T1000 (cell line): Measurements from ENCODE around the gene RCC1.
"Not testable (repeated sequence)": the region's sequence is repeated elsewhere in the genome, so short reads cannot be mapped to it uniquely, and the experiment has no call there.

Source experiments
- DNase-seq: peaks from one replicate; lab custom pipeline; 2025; ENCODE audit warnings: mixed read lengths; lab: John Stamatoyannopoulos, UW

RCC1 gene, protein sequence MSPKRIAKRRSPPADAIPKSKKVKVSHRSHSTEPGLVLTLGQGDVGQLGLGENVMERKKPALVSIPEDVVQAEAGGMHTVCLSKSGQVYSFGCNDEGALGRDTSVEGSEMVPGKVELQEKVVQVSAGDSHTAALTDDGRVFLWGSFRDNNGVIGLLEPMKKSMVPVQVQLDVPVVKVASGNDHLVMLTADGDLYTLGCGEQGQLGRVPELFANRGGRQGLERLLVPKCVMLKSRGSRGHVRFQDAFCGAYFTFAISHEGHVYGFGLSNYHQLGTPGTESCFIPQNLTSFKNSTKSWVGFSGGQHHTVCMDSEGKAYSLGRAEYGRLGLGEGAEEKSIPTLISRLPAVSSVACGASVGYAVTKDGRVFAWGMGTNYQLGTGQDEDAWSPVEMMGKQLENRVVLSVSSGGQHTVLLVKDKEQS

DNA sequence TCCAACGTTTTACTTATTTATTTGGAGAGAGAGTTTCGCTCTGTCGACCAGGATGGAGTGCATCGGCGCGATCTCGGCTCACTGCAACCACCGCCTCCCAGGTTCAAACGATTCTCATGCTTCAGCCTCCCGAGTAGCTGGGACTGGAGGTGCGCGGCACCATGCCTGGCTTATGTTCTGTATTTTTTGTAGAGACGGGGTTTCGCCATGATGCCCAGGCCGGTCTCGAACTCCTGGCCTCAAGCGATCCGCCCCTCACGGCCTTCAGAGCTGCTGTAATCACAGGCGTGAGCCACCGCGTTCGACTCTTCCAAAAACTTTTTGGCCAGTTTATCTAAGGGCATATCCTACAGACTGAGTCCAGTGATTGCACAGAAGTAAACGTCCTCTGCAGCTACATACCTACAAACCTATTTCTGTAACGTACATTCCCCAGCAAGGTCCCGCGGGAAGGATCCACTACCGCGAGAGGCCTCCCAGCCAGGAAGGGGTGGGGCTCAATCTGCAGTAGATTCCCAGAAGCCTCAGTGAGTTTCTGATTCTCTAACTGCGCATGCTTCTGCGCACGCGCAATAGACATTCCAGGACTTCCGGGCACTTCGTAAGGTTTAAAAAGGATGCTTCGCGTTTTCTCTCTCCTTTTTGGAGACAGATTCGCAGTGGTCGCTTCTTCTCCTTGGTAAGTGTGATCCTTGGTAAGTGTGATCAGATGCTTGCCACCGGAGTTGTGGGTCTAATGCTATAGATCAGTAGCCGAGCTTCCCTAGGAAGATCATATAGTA lies at the start of gene RCC1:
TSS of gene RCC1 (plus strand) at position 638 of the 782 bp plus-strand sequence. CDS start 23,824 bp downstream, outside the sequence.
- peak; percentile 97 for DNase-seq

DNA sequence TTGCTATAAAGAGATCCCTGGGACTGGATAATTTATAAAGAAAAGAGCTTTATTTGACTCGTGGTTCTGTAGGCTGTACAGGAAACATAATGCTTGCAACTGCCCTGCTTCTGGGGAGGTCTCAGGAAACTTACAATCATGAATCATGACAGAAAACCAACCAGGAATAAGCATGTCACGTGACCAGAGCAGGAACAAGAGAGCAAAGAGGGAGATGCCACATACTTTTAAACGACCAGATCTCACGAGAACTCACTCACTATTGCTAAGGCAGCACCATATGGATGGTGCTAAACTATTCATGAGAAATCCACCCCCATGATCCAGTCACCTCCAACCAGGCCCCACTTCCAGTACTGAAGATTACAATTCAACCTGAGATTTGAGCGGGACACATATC lies 49.8 kb upstream of the RCC1 start:
- no peak for DNase-seq

DNA sequence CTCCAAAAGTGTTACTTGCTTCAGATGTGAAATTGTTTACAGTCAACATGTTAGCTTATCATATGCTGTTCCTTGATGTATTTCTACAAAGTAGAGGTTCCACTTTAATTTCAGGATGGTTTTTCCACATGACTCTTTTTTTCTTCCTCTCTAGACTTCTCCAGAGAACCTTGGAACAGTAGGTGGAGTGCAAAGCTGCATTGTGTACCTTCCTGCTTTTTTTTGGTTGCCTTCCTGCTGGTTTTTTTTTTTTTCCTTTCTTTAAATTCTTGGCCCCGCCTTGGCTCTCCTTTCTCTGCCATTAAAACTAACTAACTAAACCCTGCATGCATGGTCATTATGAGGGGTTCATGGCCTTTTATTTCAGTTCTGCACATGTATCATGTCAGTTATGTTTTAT lies 48.2 kb upstream of the RCC1 start:
- no peak for DNase-seq

DNA sequence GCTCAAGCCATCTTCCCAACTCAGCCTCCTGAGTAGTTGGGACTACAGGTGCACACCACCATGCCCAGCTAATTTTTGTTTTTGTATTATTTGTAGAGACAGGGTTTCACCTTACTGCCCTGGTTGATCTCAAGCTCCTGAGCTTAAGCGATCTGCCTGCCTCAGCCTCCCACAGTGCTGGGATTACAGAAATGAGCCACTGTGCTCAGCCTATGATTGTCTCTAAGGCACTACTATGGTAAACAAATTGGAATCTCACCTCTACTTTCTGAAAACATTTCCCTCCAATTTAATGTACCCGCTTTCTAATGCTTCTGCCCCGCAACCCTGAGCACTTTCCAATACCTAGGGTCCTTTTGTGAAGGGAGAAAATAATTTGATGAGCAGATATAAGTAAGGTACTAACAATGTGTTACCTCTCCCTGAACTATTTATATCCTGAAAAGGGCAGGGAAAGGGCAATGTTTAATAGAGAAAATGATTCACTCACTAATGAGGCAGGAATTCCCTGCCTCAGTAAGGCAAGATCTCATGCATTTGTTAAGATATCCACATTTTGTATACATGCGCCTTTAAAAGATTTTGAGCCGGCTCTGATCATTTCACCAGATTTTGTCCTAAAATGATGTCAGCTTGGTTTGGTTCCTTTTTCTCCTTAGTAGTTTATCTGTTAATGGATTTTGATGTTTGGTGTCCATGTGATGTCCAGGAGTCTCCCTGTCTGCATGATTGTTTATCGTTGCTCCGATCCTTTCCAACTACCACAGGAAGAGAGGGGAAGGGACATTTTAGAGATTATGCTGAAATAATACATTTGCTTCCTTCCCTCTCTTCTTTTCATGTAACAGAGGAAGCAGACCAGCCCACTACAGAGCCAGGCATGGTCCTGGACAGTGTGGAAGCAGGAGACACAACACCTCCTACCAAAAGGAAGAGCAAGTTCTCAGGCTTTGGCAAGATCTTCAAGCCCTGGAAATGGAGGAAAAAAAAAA lies 47.3 kb upstream of the RCC1 start:
- DNase-seq: no peak

DNA sequence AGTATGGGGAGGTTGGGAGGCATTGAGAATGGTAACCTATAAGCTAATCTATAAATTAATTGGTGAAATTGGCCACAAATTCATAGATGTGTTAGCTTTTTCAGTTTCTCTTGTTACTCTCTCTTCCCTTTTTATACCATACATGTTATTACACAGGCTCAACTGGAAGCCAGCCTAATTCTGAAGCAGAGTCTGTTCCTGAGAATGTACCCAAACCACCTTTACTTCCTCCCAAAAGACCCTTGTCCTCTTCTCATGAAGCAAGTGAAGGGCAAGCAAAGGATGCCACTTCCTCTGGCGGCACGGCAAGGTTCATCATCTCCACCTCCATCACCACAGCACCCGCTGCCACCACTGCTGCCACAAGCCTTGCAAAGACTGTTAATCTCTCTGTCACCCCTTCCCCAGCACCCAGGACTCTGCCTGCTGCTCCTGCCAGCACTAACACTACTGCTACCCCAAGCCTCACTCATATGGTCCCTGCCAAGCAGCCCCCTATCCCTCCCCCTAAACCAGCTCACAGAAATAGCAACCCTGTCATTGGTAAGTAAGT lies 39.5 kb upstream of the RCC1 start:
- DNase-seq: no peak

DNA sequence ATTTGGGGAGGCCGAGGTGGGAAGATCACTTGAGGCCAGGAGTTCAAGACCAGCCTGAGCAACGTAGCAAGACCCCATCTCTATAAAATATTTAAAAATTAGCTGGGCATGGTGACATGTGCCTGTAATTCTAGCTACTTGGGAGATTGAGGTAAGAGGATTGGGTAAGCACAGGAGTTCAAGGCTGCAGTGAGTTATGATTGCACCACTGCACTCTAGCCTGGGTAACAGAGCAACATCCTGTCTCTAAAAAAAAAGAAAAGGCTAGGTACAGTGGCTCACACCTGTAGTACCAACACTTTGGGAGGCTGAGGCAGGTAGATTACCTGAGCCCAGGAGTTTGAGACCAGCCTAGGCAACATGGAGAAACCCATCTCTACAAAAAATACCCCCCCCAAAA lies 35.7 kb upstream of the RCC1 start:
- no peak for DNase-seq

DNA sequence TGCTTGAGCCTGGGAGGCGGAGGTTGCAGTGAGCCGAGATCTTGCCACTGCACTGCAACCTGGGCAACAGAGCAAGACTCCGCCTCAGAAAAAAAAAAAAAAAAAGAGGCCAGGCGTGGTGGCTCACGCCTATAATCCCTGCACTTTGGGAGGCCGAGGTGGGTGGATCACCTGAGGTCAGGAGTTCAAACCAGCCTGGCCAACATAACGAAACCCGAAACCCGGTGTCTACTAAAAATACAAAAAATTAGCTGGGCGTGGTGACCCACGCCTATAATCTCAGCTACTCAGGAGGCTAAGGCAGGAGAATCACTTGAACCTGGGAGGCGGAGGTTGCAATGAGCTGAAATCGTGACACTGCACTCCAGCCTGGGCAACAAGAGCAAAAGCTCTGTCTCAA lies 26.3 kb upstream of the RCC1 start:
- DNase-seq: not testable (repeated sequence)

DNA sequence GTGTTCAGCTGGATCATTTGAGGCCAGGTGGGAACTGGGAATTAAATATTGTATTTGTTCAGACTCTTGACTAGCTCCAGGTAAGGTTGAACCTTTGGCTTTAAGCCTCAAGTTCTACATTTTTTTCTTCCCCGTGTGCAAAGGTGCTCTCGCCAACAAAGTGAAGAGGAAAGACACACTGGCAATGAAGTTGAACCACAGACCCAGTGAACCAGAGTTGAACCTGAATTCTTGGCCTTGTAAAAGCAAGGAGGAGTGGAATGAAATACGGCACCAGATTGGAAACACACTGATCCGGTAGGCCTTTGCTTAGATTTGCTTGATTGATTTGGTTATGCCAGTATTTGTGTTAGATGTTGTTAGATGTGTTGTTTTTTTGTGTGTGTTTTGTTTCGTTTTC lies 25.5 kb upstream of the RCC1 start:
- no peak for DNase-seq

DNA sequence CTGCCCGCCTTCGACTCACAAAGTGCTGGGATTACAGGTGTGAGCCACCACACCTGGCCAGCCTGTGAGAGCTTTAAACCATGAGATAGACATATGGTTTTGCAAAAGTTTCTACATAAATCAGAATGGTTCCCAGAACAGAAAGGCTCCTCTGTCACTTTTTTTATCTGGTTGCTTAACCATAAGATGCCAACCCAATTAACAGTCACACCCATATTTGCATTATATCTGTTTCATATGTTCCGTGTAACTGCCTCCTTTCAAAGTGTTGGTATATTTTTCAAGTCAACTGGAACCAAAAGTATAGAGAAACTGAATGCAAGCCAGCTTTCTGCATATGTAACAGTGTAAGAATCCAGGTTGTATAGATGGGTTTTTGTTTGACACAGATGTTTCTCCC lies 23.7 kb upstream of the RCC1 start:
- no peak for DNase-seq

DNA sequence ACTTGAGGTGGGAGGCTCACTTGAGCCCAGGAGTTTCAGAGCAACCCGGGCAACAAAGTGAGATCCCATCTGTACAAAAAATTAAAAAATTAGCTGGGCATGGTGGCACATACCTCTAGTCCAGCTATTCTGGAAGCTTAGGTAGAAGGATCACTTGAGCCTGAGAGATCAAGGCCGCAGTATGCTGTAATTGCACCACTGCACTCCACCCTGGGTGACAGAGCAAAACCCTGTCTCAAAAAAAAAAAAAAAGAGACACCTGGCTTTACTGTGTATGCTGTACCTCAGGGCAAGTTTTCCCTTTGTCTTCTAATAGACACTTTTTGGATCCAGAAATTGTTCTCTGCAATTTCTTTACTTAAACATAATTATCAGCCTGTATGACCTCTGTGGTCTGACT lies 23.1 kb upstream of the RCC1 start:
- DNase-seq: no peak

DNA sequence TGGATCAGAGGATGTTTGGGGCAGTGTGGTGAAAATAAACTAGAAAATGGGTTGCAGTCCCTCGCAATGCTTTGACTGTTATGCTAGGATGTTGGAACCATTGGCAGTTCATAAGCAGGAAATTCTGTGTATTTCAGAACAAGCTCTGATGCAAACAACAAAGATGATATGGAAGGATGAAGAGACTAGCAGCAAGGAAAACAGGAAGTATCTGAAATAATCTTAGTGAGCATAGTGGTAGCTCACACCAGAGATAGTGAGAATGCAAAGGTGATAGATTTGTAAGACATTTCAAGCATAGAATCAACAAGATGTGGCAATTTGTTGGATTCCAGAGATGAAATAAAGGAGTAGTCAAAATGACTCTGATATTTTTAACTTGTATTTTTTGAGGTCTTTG lies 11.1 kb upstream of the RCC1 start:
- no peak for DNase-seq

DNA sequence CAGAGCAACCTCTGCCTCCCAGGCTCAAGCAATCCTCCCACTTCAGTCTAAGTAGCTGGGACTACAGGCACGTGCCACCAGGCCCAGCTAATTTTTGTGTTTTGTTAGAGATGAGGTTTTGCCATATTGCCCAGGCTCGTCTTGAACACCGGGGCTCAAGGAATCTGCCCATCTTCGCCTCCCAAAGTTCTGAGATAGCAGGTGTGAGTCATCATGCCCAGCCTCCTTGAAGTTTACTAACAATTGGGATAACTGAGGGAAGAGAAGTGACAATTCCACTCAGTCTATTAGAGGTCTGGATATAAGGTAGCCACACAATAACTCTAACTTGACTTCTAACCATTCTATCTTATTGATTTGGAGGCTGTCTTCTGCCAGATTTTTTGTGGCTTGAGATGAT lies 6.3 kb upstream of the RCC1 start:
- DNase-seq: no peak

DNA sequence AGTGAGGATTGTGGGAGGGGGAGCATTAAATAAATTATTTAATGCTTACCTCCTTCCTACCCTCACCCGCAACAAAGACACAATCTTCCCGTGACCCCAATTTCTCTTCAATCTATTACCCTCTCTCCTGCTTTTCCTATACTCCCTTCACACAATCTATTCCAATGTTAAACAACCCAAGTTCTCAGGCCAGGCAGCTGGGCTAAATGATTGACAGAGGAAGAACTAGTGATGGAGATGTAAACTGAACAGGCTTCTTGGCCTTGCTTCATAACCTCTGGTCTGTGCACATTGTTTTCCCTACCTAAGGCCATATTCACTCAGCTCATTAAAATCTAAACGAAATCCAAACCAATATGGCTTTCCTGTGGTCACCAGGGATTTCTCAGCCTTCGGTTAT lies 3.9 kb upstream of the RCC1 start:
- DNase-seq: no peak

DNA sequence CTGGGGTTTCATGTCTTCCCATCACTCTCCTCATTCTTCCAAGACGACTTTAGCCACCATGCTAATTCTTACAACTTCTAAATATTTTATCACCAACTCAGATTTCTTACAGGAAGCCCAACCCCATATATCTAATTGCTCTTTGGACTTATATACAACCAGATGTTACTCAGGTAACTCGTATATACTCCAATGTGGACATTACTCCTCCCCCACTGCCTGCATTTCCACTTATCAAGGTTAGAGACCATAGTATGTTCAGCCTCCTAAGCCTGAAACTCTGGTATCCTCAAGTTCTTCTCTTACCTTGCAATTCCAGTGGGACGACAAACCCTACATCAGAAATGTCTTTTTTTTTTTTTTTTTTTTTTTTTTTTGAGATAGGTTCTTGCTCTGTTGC lies 2.7 kb upstream of the RCC1 start:
- no peak for DNase-seq

DNA sequence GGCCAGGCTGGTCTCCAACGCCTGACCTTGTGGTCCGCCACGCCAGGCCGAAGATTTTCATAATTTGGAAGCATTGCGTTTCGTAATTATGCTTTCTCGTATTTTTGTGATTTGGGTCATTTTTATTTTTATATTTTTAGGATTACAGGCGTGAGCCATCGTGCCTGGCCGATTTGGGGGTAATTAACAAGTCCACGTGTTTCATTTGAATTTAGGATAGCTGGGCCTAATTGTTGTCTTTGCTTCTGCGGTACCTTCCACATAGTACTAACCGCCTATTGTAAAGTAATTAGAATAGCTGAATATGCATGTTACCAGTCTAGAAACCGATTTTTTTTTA lies 1.0 kb downstream of the RCC1 start:
- DNase-seq: no peak

DNA sequence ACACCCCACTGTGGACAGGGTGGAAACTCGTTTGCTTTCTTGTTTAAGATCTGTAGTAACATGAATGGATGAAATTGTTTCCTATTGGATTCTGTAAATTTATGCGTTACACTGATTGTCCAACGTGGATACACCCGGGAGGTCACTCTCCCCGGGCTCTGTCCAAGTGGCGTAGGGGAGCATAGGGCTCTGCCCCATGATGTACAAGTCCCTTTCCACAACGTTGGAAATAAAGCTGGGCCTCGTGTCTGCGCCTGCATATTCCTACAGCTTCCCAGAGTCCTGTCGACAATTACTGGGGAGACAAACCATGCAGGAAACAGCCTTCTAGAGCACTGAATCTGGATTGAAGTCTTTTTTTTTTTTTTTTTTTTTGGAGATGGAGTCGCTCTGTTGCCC lies 1.4 kb downstream of the RCC1 start:
- DNase-seq: no peak

DNA sequence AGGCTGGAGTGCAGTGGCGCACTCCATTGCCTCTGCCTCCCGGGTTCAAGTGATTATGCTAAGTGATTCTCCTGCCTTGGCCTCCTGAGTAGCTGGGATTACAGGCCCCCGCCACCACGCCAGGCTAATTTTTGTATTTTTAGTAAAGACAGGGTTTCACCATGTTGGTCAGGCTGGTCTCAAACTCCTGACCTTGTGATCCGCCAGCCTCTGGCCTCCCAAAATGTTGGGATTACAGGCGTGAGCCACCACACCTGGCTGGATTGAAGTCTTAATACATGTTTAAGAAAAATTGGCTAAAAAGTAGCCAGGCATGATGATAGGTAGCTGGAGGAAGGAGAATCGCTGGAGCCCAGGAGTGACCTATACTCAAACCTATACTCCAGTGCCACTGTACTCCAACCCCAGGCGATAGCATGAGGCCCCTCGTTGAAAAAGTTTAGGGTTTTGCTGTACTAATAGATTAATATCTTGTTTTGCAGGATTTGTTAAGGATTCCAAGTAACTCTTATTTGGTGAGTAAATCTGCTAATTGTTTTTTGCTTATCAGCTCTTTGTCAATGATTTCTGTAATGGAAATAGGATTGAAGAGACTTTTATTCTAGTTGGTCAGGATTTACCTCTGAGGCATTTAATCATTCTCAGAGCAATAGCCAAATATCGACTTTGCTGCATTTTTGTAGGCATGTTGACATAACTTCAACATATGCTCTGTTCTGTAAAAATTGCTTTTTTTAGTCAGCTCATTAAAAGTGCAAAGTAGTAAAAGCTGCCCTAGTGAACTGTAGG lies 2.0 kb downstream of the RCC1 start:
- DNase-seq: no peak

DNA sequence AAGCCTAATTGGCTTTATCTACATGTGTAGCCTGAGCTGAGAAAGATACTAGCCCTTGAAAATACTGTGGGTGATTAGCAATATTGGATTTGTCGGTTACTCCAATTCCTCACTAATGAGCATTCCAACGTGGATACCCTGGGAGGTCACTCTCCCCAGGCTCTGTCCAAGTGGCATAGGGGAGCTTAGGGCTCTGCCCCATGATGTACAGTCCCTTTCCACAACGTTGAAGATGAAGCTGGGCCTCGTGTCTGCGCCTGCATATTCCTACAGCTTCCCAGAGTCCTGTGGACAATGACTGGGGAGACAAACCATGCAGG lies 2.6 kb downstream of the RCC1 start:
- no peak for DNase-seq

DNA sequence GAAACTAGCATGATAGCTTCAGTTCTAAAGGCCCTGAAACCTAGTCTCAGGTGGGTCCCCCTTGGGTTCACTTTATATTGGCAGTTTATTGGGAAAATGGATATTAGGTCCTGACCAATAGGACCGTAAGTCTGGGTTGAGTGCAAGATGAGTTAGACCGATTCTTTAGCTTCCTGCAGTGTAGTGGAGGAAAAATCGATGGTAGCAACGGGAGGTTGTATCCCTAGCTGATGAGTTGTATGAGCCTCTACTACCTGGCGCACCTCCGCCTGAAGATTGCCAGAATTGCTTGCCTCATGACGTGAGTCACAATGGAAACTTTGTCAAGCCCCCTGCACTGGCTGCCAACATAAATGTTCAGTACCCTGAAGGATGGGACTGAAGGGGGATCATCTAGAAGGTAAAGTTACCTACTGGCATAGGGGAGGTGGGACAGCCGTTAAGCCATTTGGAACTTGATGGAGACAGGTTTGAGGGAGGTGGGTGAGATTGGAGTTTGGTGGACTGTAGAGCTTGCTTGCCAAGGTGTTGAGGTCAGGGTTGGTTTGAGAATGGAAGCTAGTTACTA lies 3.9 kb downstream of the RCC1 start:
- no peak for DNase-seq

DNA sequence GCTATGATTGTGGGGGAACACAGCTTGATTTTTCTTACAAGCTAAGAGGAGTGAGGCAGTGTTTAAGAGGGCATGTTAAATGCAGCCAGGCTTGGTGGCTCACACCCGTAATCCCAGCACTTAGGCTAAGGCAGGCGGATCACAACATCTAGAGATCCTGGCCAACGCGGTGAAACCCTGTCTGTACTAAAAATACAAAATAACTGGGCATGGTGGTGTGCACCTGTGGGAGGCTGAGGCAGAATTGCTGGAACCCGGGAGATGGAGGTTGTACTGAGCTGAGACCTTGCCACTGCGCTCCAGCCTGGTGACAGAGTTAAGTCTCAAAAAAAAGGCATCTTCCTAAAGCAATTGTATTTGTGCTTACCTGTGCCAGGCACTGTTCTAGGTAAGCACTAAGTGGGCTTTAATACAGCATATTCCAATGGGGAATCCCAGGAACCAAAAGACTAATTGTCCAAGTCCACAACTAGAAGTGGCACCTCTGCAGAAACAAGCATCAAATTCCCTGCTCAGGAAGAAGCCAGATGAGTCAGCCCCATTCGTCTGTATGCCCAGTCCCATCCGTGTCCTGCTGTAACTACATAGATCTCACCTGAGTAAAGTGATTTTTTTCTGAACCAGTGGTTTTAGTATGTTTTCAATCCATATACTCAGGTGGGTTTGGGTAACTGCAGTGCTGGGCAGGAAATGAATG lies 4.6 kb downstream of the RCC1 start:
- DNase-seq: no peak
